ENCODE results near the gene EIF6.

EIF6 gene

GRCh38 chr20:35280523-35280922 lies 4.0 kb downstream of the EIF6 start:
- no peak for DNase-seq (ENCODE audit: low read depth in 2 of 3, low spot score in 1 of 3)

- DNase-seq (ENCODE audit: low read depth in 2 of 3, low spot score in 1 of 3): no peak
Observed at GRCh38 chr20:35279533-35280174, 4.9 kb downstream of the EIF6 start.

DNA sequence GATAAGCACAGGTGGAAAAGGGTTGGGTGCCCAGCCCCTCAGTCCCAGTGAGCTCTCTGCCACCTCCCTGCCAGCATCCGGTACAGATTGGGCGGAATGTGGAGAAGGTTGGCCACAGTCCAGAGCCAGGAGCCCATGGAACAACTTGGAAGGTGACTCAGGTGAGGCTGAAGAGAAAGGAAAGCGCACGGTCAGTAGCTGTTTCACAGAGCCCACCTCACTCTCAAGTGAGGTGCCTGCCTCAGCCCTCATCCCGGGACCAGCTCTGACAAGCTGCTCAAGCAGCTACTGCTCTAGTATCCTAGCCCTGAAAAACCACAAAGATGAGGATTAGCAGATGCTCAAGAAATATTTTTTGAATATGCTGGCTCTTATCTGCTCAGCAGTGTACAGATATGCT lies 5.5 kb downstream of the EIF6 start:
- no peak for DNase-seq (ENCODE audit: low read depth in 2 of 3, low spot score in 1 of 3)

GRCh38 chr20:35277531-35278395 lies 6.8 kb downstream of the EIF6 start, which contains the start of gene MMP24OS:
Gene MMP24OS, minus strand, starts transcription at chr20:35278122. Its CDS starts 193 bp downstream, at chr20:35277929.
- DNase-seq (ENCODE audit: low read depth in 2 of 3, low spot score in 1 of 3): peak; percentile 79 to 85 (median 81)

DNA sequence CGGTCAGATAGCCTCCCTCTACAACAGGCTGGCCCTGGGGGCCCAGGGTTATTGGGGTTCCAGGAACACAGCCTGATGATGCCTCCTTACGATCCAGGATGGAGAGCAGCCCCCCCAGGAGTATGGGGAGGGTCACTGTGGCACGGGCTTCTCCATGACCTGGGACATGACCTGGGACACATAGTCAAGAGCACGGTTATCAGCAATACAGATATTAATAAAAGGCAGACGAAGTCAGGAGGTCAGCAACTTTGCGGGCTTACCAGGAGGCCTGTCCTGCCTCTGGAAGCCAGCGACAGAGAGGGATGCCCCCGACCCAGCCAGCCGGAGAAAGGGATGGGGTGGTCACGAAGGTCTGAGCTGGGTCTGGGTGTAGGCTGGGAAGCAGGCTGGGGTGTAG lies 7.4 kb downstream of the EIF6 start:
- no peak for DNase-seq (ENCODE audit: low read depth in 2 of 3, low spot score in 1 of 3)

GRCh38 chr20:35276408-35276807 lies 8.2 kb downstream of the EIF6 start:
- no peak for DNase-seq (ENCODE audit: low read depth in 2 of 3, low spot score in 1 of 3)

DNA sequence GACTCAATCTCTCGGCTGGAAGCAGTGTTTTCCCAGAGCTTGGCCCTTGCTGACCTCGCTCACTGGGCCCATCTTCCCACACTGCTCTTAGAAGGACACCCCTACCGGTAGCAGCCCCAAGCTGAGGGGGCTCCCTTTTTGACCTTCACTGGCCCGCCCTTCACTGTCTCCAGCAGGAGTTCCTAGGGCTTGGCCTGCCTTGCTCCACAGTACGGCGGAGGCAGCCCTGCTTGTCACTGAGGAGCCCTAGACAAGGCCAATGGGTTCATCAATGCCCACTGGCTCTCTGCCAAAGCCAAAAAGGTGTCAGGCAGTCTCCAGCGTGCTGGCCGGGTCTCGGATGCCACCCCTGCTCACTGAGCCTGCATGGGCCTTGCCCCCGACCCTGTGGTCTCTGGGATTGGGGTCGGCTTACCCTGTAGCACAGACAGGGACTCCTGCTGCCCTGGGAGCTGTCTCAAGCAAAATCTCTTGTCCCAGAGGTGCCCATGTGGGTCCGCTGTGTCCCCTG lies 8.8 kb downstream of the EIF6 start:
- no peak for DNase-seq (ENCODE audit: low read depth in 2 of 3, low spot score in 1 of 3)

- DNase-seq (ENCODE audit: low read depth in 2 of 3, low spot score in 1 of 3): no peak
Observed at GRCh38 chr20:35274172-35275092, 10.1 kb downstream of the EIF6 start.

DNA sequence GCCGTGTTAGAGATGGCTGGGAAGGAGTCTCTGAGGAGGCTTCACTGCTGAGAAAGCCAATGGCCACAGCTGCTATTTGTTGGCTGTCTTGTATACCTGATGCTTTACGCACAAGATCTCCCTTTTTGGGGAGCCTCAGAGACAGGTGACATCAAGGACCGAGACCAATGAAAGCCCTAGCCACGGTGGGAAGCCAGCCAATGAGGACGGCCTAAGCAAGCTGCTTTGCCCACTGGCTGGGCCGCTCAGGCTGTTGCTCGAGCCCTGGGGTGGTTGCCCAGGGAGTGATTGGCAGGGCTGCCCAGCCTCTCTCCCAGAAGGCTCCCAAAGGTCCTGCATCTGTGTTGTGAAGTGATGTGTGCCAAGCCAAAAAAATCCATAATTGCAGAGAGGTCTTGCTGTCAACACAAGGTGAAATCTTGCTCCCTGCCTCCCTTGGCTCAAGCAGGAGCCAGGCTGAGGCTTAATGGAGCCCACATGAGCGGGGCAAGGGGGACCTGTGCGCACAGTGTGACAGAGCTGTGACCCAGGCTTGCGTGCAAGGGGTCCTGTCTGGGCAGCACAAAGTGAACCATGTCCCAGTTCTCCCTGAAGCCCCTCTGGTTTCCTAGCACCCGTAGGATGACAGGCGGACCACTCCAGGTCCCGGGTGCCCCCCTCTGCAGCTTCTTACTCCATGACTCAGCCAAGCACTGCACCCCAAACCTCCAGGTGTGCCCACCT lies 11.0 kb downstream of the EIF6 start:
- no peak for DNase-seq (ENCODE audit: low read depth in 2 of 3, low spot score in 1 of 3)

GRCh38 chr20:35271904-35272303 lies 12.7 kb downstream of the EIF6 start:
- DNase-seq (ENCODE audit: low read depth in 2 of 3, low spot score in 1 of 3): no peak

GRCh38 chr20:35271073-35271882 lies 13.3 kb downstream of the EIF6 start:
- DNase-seq (ENCODE audit: low read depth in 2 of 3, low spot score in 1 of 3): no peak

- no peak for DNase-seq (ENCODE audit: low read depth in 2 of 3, low spot score in 1 of 3)
Observed at GRCh38 chr20:35270021-35270902, 14.3 kb downstream of the EIF6 start.

- peak in 2 of 3 donors; percentile 38 to 40 for DNase-seq (ENCODE audit: low read depth in 2 of 3, low spot score in 1 of 3)
Observed at GRCh38 chr20:35269055-35269781, 15.4 kb downstream of the EIF6 start.

DNA sequence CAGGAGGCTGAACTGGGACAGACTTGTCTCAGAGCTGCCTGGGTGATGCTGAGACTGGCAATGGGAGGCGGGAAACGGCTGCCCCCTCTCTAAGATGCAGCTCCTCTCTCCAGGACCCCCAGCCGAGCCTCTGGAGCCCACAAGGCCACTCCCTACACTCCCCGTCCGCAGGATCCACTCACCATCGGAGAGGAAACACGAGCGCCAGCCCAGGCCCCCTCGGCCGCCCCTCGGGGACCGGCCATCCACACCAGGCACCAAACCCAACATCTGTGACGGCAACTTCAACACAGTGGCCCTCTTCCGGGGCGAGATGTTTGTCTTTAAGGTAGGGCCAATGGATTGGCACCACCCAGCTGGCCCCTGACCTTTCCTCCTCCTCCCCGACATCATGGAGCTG lies 17.5 kb downstream of the EIF6 start:
- no peak for DNase-seq (ENCODE audit: low read depth in 2 of 3, low spot score in 1 of 3)

DNA sequence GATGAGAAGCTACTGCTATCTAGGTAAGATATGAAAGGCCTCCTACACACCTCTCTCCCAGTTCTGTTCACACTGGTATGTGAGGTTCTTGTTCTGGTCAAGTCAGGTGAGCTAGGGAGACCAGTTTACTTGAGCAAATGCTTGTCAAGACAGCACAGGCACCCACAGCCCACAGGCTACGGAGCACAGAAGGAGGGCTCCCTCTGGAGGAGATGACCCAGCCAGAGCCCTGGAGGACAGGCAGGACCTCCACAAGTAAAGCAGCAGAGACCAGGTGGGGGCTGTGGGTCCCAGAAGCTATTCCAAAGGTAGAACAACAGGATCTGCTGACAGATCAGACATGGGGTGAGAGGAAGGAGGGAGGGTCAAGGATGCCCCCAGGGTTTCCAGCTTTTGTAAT lies 19.8 kb downstream of the EIF6 start:
- DNase-seq (ENCODE audit: low read depth in 2 of 3, low spot score in 1 of 3): no peak

- no peak for DNase-seq (ENCODE audit: low read depth in 2 of 3, low spot score in 1 of 3)
Observed at GRCh38 chr20:35263532-35264341, 20.8 kb downstream of the EIF6 start.

All from stimulated activated CD4-positive, alpha-beta T cell treated with anti-CD3 and anti-CD28 coated beads, Interleukin-12 subunit alpha, Interleukin-12 subunit beta, amount 100 ng/mL, for 48 hours (primary cell).